Adrenal gland (tissue), 5 donors: ENCODE results near the gene ST7.

ENCODE experiments used
- POLR2A ChIP-seq, 2 donors: fragments of 450-650 bp; IDR thresholded peaks; one replicate each; pipeline ENCODE4 v1.6.1; 2017; ENCODE audit warnings: antibody characterized with exemption in 2 of 2, mild to moderate bottlenecking in 2 of 2, moderate library complexity in 1 of 2
- TF ChIP-seq, protein P1 (sequence below), 6 experiments: fragments of 450-650 bp in 4 of 6; fragments of 200-600 bp in 2 of 6; sonication (generic) in 1 of 6; IDR thresholded peaks; 1 replicate in 5 of 6; 2 replicates in 1 of 6; pipeline versions ENCODE4 v1.5.1 to v1.8.0; 2016 to 2021; ENCODE audit warnings: antibody characterized with exemption in 6 of 6, mild to moderate bottlenecking in 2 of 6, moderate library complexity in 1 of 6
- donor health status: DM: no; HTN: no; CAD: no.

DNA sequence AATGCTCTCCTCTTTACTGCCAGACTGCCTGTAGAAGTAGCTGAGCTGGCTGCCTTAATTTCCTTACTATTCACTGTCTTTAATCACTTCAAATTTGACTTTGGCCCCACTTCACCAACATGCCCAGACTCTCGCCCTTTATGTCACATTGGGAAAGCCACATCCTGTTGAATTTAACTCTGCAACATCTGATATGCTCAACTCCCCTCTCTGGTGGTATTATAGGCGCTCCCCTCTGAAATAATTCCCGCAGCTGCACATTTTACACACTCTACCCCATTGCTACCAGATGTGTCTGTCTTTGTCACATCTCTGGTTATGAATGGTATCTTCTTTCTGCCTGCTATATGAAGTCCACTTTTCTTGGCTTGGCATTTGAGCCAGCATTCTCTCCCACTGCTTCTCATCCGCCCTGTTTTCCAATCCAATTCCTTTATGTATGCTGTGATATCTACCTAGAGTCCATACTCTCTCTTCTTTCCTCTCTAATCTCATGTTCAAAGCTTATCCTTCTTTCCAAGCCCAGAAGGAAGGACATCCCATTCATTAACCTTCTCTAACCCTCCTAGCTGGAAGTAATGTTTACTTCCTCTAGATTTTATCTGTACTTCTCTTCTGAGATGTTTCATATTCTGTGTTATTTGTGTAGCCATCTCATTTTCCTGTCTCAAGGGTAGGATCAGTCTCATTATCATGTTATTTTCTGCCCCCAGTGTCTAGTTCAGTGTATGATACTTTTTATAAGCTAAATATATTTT, 134.5 kb downstream of the ST7 start:
- TF ChIP-seq POLR2A (IDR thresholded peaks at IDR 0.05) = no peak
- TF ChIP-seq, protein P1, sequence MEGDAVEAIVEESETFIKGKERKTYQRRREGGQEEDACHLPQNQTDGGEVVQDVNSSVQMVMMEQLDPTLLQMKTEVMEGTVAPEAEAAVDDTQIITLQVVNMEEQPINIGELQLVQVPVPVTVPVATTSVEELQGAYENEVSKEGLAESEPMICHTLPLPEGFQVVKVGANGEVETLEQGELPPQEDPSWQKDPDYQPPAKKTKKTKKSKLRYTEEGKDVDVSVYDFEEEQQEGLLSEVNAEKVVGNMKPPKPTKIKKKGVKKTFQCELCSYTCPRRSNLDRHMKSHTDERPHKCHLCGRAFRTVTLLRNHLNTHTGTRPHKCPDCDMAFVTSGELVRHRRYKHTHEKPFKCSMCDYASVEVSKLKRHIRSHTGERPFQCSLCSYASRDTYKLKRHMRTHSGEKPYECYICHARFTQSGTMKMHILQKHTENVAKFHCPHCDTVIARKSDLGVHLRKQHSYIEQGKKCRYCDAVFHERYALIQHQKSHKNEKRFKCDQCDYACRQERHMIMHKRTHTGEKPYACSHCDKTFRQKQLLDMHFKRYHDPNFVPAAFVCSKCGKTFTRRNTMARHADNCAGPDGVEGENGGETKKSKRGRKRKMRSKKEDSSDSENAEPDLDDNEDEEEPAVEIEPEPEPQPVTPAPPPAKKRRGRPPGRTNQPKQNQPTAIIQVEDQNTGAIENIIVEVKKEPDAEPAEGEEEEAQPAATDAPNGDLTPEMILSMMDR (IDR thresholded peaks at IDR 0.05) = no peak
